IMR-90 (cell line): ENCODE data around the gene IL20. TPM values are rescaled to one million over a fixed set of nuclear protein-coding genes. Genes with fewer than 3 reads are reported as not detected.

ENCODE experiments used
- ATAC-seq: fragments of 200-7000 bp; cut with Tn5 transposase; 2 replicates; pipeline ENCODE4 v1.9.1; 2020; ENCODE audit warnings: low read depth, mild to moderate bottlenecking, moderate library complexity
- BruUV-seq: library from RNA; stranded (reverse); fragments of 400-500 nt; replicated peaks from 2 replicates; lab custom pipeline; 2021; lab: Mats Ljungman, UMichigan
- CTCF ChIA-PET: fragments of 300-600 bp; formaldehyde crosslinking; extraction: SDS; loops from one replicate; lab custom pipeline; 2021; ENCODE audit warnings: antibody characterized with exemption; lab: Yijun Ruan, JAX
- POLR2A ChIA-PET: fragments of 300-600 bp; sonication (Branson Sonifier 250); formaldehyde crosslinking; loops from one replicate; lab custom pipeline; 2022; ENCODE audit warnings: antibody characterized with exemption; ENCODE audit not compliant: unreplicated experiment; lab: Charles Lee
- DNase-seq: peaks from one replicate; pipeline ENCODE4 v3.0.0; 2013
- H2AFZ ChIP-seq: replicated peaks from 2 replicates; pipeline ENCODE3; 2013; ENCODE audit warnings: low read length, mild to moderate bottlenecking; ENCODE audit not compliant: poor library complexity
- H2AK5ac ChIP-seq: 2 replicates; pipeline ENCODE4 v1.6.1; 2013; ENCODE audit warnings: low read depth, low read length, inconsistent platforms
- H2AK9ac ChIP-seq: replicated peaks from 2 replicates; pipeline ENCODE3; 2013; ENCODE audit warnings: mild to moderate bottlenecking, low read depth, low read length, moderate library complexity; ENCODE audit not compliant: poor library complexity
- H2BK120ac ChIP-seq: 2 replicates; pipeline ENCODE4 v1.6.1; 2013; ENCODE audit warnings: low read depth, low read length, inconsistent platforms
- H2BK15ac ChIP-seq: 3 replicates; pipeline ENCODE4 v1.6.1; 2013; ENCODE audit warnings: low read depth, low read length, inconsistent platforms
- H2BK20ac ChIP-seq: 2 replicates; pipeline ENCODE4 v1.6.1; 2013; ENCODE audit warnings: low read depth, mild to moderate bottlenecking, inconsistent platforms, low read length, moderate library complexity
- H2BK5ac ChIP-seq: 2 replicates; pipeline ENCODE4 v1.6.1; 2013; ENCODE audit warnings: mild to moderate bottlenecking, low read depth, low read length, inconsistent platforms; ENCODE audit not compliant: poor library complexity, severe bottlenecking
- H3K14ac ChIP-seq: replicated peaks from 2 replicates; pipeline ENCODE4 v1.6.1; 2013; ENCODE audit warnings: low read depth, low read length, inconsistent platforms
- H3K18ac ChIP-seq: 2 replicates; pipeline ENCODE4 v1.6.1; 2013; ENCODE audit warnings: low read depth, low read length, control low read depth
- H3K23ac ChIP-seq: 2 replicates; pipeline ENCODE4 v1.6.1; 2013; ENCODE audit warnings: low read depth, low read length, inconsistent platforms
- H3K27ac ChIP-seq: 2 replicates; pipeline ENCODE4 v1.5.1; 2013; ENCODE audit warnings: mild to moderate bottlenecking, control low read depth, low read length; ENCODE audit not compliant: insufficient read depth
- H3K27me3 ChIP-seq: 2 replicates; pipeline ENCODE4 v1.6.1; 2013; ENCODE audit warnings: low read length; ENCODE audit not compliant: control insufficient read depth, insufficient read depth
- H3K36me3 ChIP-seq: 2 replicates; pipeline ENCODE4 v1.6.1; 2013; ENCODE audit warnings: low read length, mixed read lengths; ENCODE audit not compliant: control insufficient read depth, insufficient read depth
- H3K4ac ChIP-seq: 2 replicates; pipeline ENCODE4 v1.6.1; 2013; ENCODE audit warnings: low read depth, low read length, inconsistent platforms
- H3K4me1 ChIP-seq: 2 replicates; pipeline ENCODE4 v1.6.1; 2013; ENCODE audit warnings: low read length, mixed read lengths; ENCODE audit not compliant: control insufficient read depth, insufficient read depth
- H3K4me2 ChIP-seq: 2 replicates; pipeline ENCODE4 v1.6.1; 2013; ENCODE audit warnings: low read depth, mild to moderate bottlenecking, control low read depth, low read length, moderate library complexity
- H3K4me3 ChIP-seq: 2 replicates; pipeline ENCODE4 v1.5.1; 2013; ENCODE audit warnings: low read depth, mild to moderate bottlenecking, control low read depth, low read length, moderate library complexity; ENCODE audit not compliant: insufficient read depth
- H3K56ac ChIP-seq: 2 replicates; pipeline ENCODE4 v1.6.1; 2013; ENCODE audit warnings: low read length, inconsistent platforms; ENCODE audit not compliant: insufficient read depth; ENCODE audit errors: extremely low read depth
- H3K79me1 ChIP-seq, 2 experiments: 2 replicates each; pipeline ENCODE4 v1.6.1; 2013; ENCODE audit warnings: low read length in 2 of 2, inconsistent platforms in 1 of 2, low read depth in 1 of 2
- H3K9ac ChIP-seq: 2 replicates; pipeline ENCODE4 v1.6.1; 2013; ENCODE audit warnings: low read depth, low read length, control low read depth
- H3K9me1 ChIP-seq: 2 replicates; pipeline ENCODE4 v1.6.1; 2013; ENCODE audit warnings: low read length, inconsistent platforms; ENCODE audit not compliant: insufficient read depth
- H3K9me3 ChIP-seq: 2 replicates; pipeline ENCODE4 v1.6.1; 2013; ENCODE audit warnings: low read length; ENCODE audit not compliant: control insufficient read depth, insufficient read depth
- H4K20me1 ChIP-seq: 2 replicates; pipeline ENCODE4 v1.6.1; 2013; ENCODE audit warnings: low read length, inconsistent platforms; ENCODE audit not compliant: insufficient read depth
- H4K5ac ChIP-seq: 2 replicates; pipeline ENCODE4 v1.6.1; 2013; ENCODE audit warnings: mild to moderate bottlenecking, low read depth, low read length, control low read depth
- H4K8ac ChIP-seq, 2 experiments: 2 replicates each; pipeline ENCODE4 v1.6.1; 2013; ENCODE audit warnings: low read depth in 2 of 2, low read length in 2 of 2, control low read depth in 1 of 2, inconsistent platforms in 1 of 2
- H4K91ac ChIP-seq: 2 replicates; pipeline ENCODE4 v1.6.1; 2013; ENCODE audit warnings: low read depth, low read length, inconsistent platforms; ENCODE audit not compliant: insufficient read depth
- BHLHE40 ChIP-seq: fragments of 150-350 bp; IDR thresholded peaks from 2 replicates; pipeline ENCODE4 v1.6.1; 2016; ENCODE audit warnings: mild to moderate bottlenecking, low read depth, low read length
- CEBPB ChIP-seq: IDR thresholded peaks from 2 replicates; pipeline ENCODE4 v1.6.1; 2012; ENCODE audit warnings: low read depth, low read length, improper control_type of control experiment
- CHD1 ChIP-seq: IDR thresholded peaks from 2 replicates; pipeline ENCODE4 v1.6.1; 2012; ENCODE audit warnings: low read depth, low read length, improper control_type of control experiment
- CTCF ChIP-seq: conservative IDR thresholded peaks from 2 replicates; pipeline ENCODE4 v1.5.1; 2012; ENCODE audit warnings: mild to moderate bottlenecking, low read depth, low read length, improper control_type of control experiment
- ELK1 ChIP-seq: fragments of 150-350 bp; IDR thresholded peaks from 2 replicates; pipeline ENCODE4 v1.6.1; 2016; ENCODE audit warnings: low read depth, mild to moderate bottlenecking, low read length, moderate library complexity, borderline replicate concordance
- FOS ChIP-seq: fragments of 150-350 bp; IDR thresholded peaks from 2 replicates; pipeline ENCODE4 v1.6.1; 2016; ENCODE audit warnings: low read depth, low read length
- MAFK ChIP-seq: IDR thresholded peaks from 2 replicates; pipeline ENCODE4 v1.6.1; 2012; ENCODE audit warnings: low read depth, low read length, improper control_type of control experiment
- MAZ ChIP-seq: IDR thresholded peaks from 2 replicates; pipeline ENCODE4 v1.6.1; 2012; ENCODE audit warnings: low read depth, mild to moderate bottlenecking, low read length, improper control_type of control experiment, moderate library complexity, borderline replicate concordance
- MXI1 ChIP-seq: IDR thresholded peaks from 2 replicates; pipeline ENCODE4 v1.6.1; 2012; ENCODE audit warnings: low read depth, mild to moderate bottlenecking, low read length, moderate library complexity, borderline replicate concordance
- POLR2A ChIP-seq: IDR thresholded peaks from 2 replicates; pipeline ENCODE4 v1.6.1; 2012; ENCODE audit warnings: mild to moderate bottlenecking, low read depth, low read length
- RAD21 ChIP-seq: IDR thresholded peaks from 2 replicates; pipeline ENCODE4 v1.6.1; 2012; ENCODE audit warnings: low read length, improper control_type of control experiment
- RCOR1 ChIP-seq: IDR thresholded peaks from 2 replicates; pipeline ENCODE4 v1.6.1; 2012; ENCODE audit warnings: mild to moderate bottlenecking, low read length, improper control_type of control experiment; ENCODE audit not compliant: insufficient replicate concordance
- RFX5 ChIP-seq: IDR thresholded peaks from 2 replicates; pipeline ENCODE4 v1.8.0; 2012; ENCODE audit warnings: low read depth, mild to moderate bottlenecking, low read length, moderate library complexity
- SMC3 ChIP-seq: fragments of 150-350 bp; IDR thresholded peaks from 2 replicates; pipeline ENCODE4 v1.6.1; 2016; ENCODE audit warnings: low read depth, mild to moderate bottlenecking, antibody characterized with exemption, low read length, moderate library complexity
- USF2 ChIP-seq: fragments of 150-350 bp; IDR thresholded peaks from 2 replicates; pipeline ENCODE4 v1.6.1; 2017; ENCODE audit warnings: mild to moderate bottlenecking, antibody characterized with exemption, low read length, low read depth
- WGBS, 2 experiments: methylation state at CpG; one replicate each; pipeline versions ENCODE4 v1.1.5 to v1.1.7; 2013; ENCODE audit warnings: missing lambda C conversion rate in 2 of 2; ENCODE audit not compliant: insufficient read length in 1 of 2; ENCODE audit errors: extremely low coverage in 2 of 2; 5-methylcytosine and 5-hydroxymethylcytosine counted together
- dilution Hi-C: fragments of 300-500 bp; cut with HindIII; formaldehyde crosslinking; loops from one replicate; pipeline ENCODE4 v1.14.3; 2018; ENCODE audit warnings: low sequenced_read_pairs; ENCODE audit not compliant: unreplicated experiment
- in situ Hi-C: fragments of 300-500 bp; cut with MboI; formaldehyde crosslinking; loops from 3 replicates; pipeline ENCODE4 v1.14.3; 2019; ENCODE audit warnings: low sequenced_read_pairs, inconsistent platforms, mixed read lengths
- intact Hi-C: fragments of 100-400 bp; cut with micrococcal nuclease; formaldehyde crosslinking; loops from 2 replicates; pipeline ENCODE4 v1.10.0; 2022
- polyA plus RNA-seq, 3 experiments: library from polyadenylated mRNA; depleted of rRNA; stranded (reverse); fragments of >200 nt; gene quantifications; 2 replicates each; pipeline ENCODE4 v1.2.3, GENCODE V29; 2012; ENCODE audit warnings: low replicate concordance in 1 of 3
- total RNA-seq: library from RNA; depleted of rRNA; stranded (reverse); fragments of >200 nt; gene quantifications from 2 replicates; pipeline ENCODE4 v1.2.3, GENCODE V29; 2012

IL20 gene
- total and polyA plus RNA-seq, 2 of the 4 experiments (the other 2 are of a cell fraction), result not detected

- no peak overlapping the region for H3K56ac ChIP-seq
- H2BK15ac ChIP-seq, result 0 out of 3 replicates have a peak overlapping the region, but pooled peaks have one; percentile 57
- in situ Hi-C loops (no loop called here), intact Hi-C loops (no loop called here), dilution Hi-C loops (no loop called here)
- H2BK120ac ChIP-seq, result peak overlapping the region; percentile 47; the same call in 1 of the 2 replicates
- 0 out of 2 replicates have a peak overlapping the region, but pooled peaks have one; percentile 57 for H3K14ac ChIP-seq
- ATAC-seq (no peak), DNase-seq (no peak)
- peak overlapping the region; percentile 44 for H3K4ac ChIP-seq
- BruUV-seq, result no TSS peak
- H3K9me1 ChIP-seq, result peaks cover 22% of the 10 kb centered on the region
- H3K9ac ChIP-seq, result no peak overlapping the region
- H3K4me2 ChIP-seq, result no peak overlapping the region
- 100% methylated on average over 1 of the region's 1 CpG; no CpG with 5 or more reads in 1 of the 2 experiments for WGBS, 2 experiments
- no peak overlapping the region for H2BK5ac ChIP-seq
- peak overlapping the region; percentile 83 for H2AK5ac ChIP-seq
- no peak overlapping the region for H2AK9ac ChIP-seq
- no peaks in the 10 kb centered on the region for H4K20me1 ChIP-seq
- ChIA-PET POLR2A (no interaction called here), CTCF (no interaction called here)
- no peak overlapping the region for H3K18ac ChIP-seq
- peaks cover 0 to 19% of the 10 kb centered on the region in 2 experiments; a peak in 2 of 4 replicates for H3K79me1 ChIP-seq
- H3K27me3 ChIP-seq, result no peaks in the 10 kb centered on the region
- H3K36me3 ChIP-seq, result no peaks in the 10 kb centered on the region
- H4K5ac ChIP-seq, result no peak overlapping the region
- no peaks in the 10 kb centered on the region for H3K9me3 ChIP-seq
- no peak overlapping the region for H3K27ac ChIP-seq
- no peak overlapping the region for H3K4me3 ChIP-seq
- H3K4me1 ChIP-seq, result peaks cover 17% of the 10 kb centered on the region
- no peak for TF ChIP-seq POLR2A
- TF ChIP-seq RCOR1, result no peak
- no peak for TF ChIP-seq CHD1
- no peak for TF ChIP-seq RAD21
- no peak for TF ChIP-seq USF2
- no peak for TF ChIP-seq RFX5
- TF ChIP-seq SMC3, result no peak
- no peak for TF ChIP-seq CEBPB
- TF ChIP-seq BHLHE40, result no peak
- TF ChIP-seq MAZ, result no peak
- no peak for TF ChIP-seq FOS
- TF ChIP-seq ELK1, result no peak
- TF ChIP-seq MXI1, result no peak
- TF ChIP-seq MAFK, result no peak
- TF ChIP-seq CTCF, result no peak
- no peak overlapping the region for H4K91ac ChIP-seq
- no peak overlapping the region for H3K23ac ChIP-seq
- H4K8ac ChIP-seq, result no peak overlapping the region
- H2AFZ ChIP-seq, result no peak overlapping the region
- peak overlapping the region; percentile 54 for H2BK20ac ChIP-seq
Measured at GRCh38 chr1:206902702-206903101, 37.3 kb downstream of the IL20 start.
